Vagina (tissue), 2 donors: ENCODE data around the gene EVX2. TPM values are rescaled to one million over a fixed set of nuclear protein-coding genes. Genes with fewer than 3 reads are reported as not detected.

Source experiments
- DNase-seq, 2 donors: peaks; one replicate each; pipeline ENCODE4 v3.0.0-alpha.2; 2017; ENCODE audit errors: extremely low spot score in 2 of 2
- H3K27ac ChIP-seq: fragments of 200-600 bp; sonication (generic); one replicate; pipeline ENCODE4 v1.5.1; 2019
- H3K27me3 ChIP-seq: fragments of 200-600 bp; sonication (generic); one replicate; pipeline ENCODE4 v1.5.1; 2019
- H3K36me3 ChIP-seq, 2 donors: fragments of 200-600 bp; sonication (generic); one replicate each; pipeline ENCODE4 v1.5.1; 2017 to 2019
- H3K4me1 ChIP-seq: fragments of 200-600 bp; sonication (generic); one replicate; pipeline ENCODE4 v1.5.1; 2019
- H3K4me3 ChIP-seq, 2 donors: fragments of 200-600 bp; sonication (generic); 1 replicate in 1 of 2; 2 replicates in 1 of 2; pipeline ENCODE4 v1.5.1; 2016 to 2019
- H3K9me3 ChIP-seq: fragments of 200-600 bp; sonication (generic); one replicate; pipeline ENCODE4 v1.5.1; 2019
- CTCF ChIP-seq, 3 experiments: fragments of 450-650 bp in 2 of 3; fragments of 200-600 bp in 1 of 3; sonication (generic) in 1 of 3; IDR thresholded peaks; one replicate each; pipeline ENCODE4 v1.5.1; 2017 to 2019; ENCODE audit warnings: antibody characterized with exemption in 3 of 3, mild to moderate bottlenecking in 2 of 3, moderate library complexity in 2 of 3
- POLR2A ChIP-seq, 2 donors: fragments of 450-650 bp; IDR thresholded peaks; one replicate each; pipeline ENCODE4 v1.6.1; 2017; ENCODE audit warnings: antibody characterized with exemption in 2 of 2, mild to moderate bottlenecking in 2 of 2, moderate library complexity in 2 of 2
- POLR2AphosphoS5 ChIP-seq, 2 donors: sonication (generic); formaldehyde crosslinking; IDR thresholded peaks; one replicate each; pipeline ENCODE4 v1.9.0; 2017; ENCODE audit warnings: antibody characterized with exemption in 2 of 2, mild to moderate bottlenecking in 2 of 2, low read depth in 1 of 2; ENCODE audit not compliant: insufficient read depth in 1 of 2
- intact Hi-C: fragments of 100-400 bp; cut with DNase I; formaldehyde crosslinking; loops from one replicate; pipeline ENCODE4 v1.15.1; 2023
- total RNA-seq: library from RNA; depleted of rRNA; stranded (reverse); fragments of >200 nt; gene quantifications from one replicate; pipeline ENCODE4 v1.2.3, GENCODE V29; 2016

EVX2 gene
- total RNA-seq, 1 donor from 2014 or later: 0.98 TPM

GRCh38 chr2:176072951-176073904 is 10.5 kb downstream of the EVX2 start:
- TF ChIP-seq POLR2A (IDR thresholded peaks at IDR 0.05) (no peak), POLR2AphosphoS5 (IDR thresholded peaks at IDR 0.05; ENCODE audit: insufficient read depth in 1 of 2, low read depth in 1 of 2) (no peak), CTCF (IDR thresholded peaks at IDR 0.05) (no peak)

GRCh38 chr2:176072292-176072669 is 11.5 kb downstream of the EVX2 start:
- no peak for DNase-seq
- no peaks in the 10 kb centered on the region for H3K36me3 ChIP-seq
- no peaks in the 10 kb centered on the region for H3K4me1 ChIP-seq
- no peak overlapping the region for H3K27ac ChIP-seq
- no peak overlapping the region for H3K4me3 ChIP-seq
- intact Hi-C loops: no loop called here
- no peak for TF ChIP-seq POLR2A (IDR thresholded peaks at IDR 0.05)
- TF ChIP-seq CTCF (IDR thresholded peaks at IDR 0.05): no peak
- TF ChIP-seq POLR2AphosphoS5 (IDR thresholded peaks at IDR 0.05; ENCODE audit: insufficient read depth in 1 of 2, low read depth in 1 of 2): no peak
- no peaks in the 10 kb centered on the region for H3K27me3 ChIP-seq
- no peaks in the 10 kb centered on the region for H3K9me3 ChIP-seq

More at GRCh38 chr2:176072951-176073904, 10.5 kb downstream of the EVX2 start:
- H3K27ac ChIP-seq: no peak overlapping the region
- H3K27me3 ChIP-seq: no peaks in the 10 kb centered on the region
- DNase-seq: no peak
- H3K36me3 ChIP-seq: no peaks in the 10 kb centered on the region
- H3K4me1 ChIP-seq: no peaks in the 10 kb centered on the region
- intact Hi-C loops: no loop called here
- no peaks in the 10 kb centered on the region for H3K9me3 ChIP-seq
- no peak overlapping the region for H3K4me3 ChIP-seq

- Histone ChIP-seq H3K36me3 (no peaks in the 10 kb centered on the region), H3K4me3 (no peak overlapping the region), H3K4me1 (no peaks in the 10 kb centered on the region), H3K9me3 (no peaks in the 10 kb centered on the region), H3K27ac (no peak overlapping the region), H3K27me3 (no peaks in the 10 kb centered on the region)
- TF ChIP-seq CTCF (IDR thresholded peaks at IDR 0.05) (no peak), POLR2AphosphoS5 (IDR thresholded peaks at IDR 0.05; ENCODE audit: insufficient read depth in 1 of 2, low read depth in 1 of 2) (no peak), POLR2A (IDR thresholded peaks at IDR 0.05) (no peak)
- DNase-seq: no peak
- intact Hi-C loops: no loop called here
Observed at GRCh38 chr2:176071330-176072291, 12.2 kb downstream of the EVX2 start.

- Histone ChIP-seq H3K27ac (no peak overlapping the region), H3K9me3 (no peaks in the 10 kb centered on the region), H3K4me1 (no peaks in the 10 kb centered on the region), H3K27me3 (no peaks in the 10 kb centered on the region), H3K36me3 (no peaks in the 10 kb centered on the region), H3K4me3 (no peak overlapping the region)
- no peak for TF ChIP-seq CTCF (IDR thresholded peaks at IDR 0.05)
- no peak for TF ChIP-seq POLR2AphosphoS5 (IDR thresholded peaks at IDR 0.05; ENCODE audit: insufficient read depth in 1 of 2, low read depth in 1 of 2)
- TF ChIP-seq POLR2A (IDR thresholded peaks at IDR 0.05): no peak
- no peak for DNase-seq
- intact Hi-C loops: no loop called here
Observed at GRCh38 chr2:176068419-176068832, 15.3 kb downstream of the EVX2 start.
